Stomach (tissue), 9 donors: ENCODE data around the gene KLK11. TPM values are rescaled to one million over a fixed set of nuclear protein-coding genes. Genes with fewer than 3 reads are reported as not detected.

Experiments used
- DNase-seq, 2 donors: peaks; one replicate each; pipeline versions ENCODE4 v3.0.0 to v3.0.0-alpha.2; 2013 to 2019
- H3K27ac ChIP-seq, 5 donors: fragments of 200-600 bp in 4 of 5; sonication (generic) in 4 of 5; one replicate each; pipeline ENCODE4 v1.5.1; 2013 to 2019; ENCODE audit warnings: mild to moderate bottlenecking in 1 of 5, moderate library complexity in 1 of 5
- H3K27me3 ChIP-seq, 3 donors: fragments of 200-600 bp; sonication (generic); one replicate each; pipeline ENCODE4 v1.5.1; 2017 to 2019; ENCODE audit warnings: mixed run types in 1 of 3
- H3K36me3 ChIP-seq, 4 donors: fragments of 200-600 bp; sonication (generic); 1 replicate in 3 of 4; 2 replicates in 1 of 4; pipeline ENCODE4 v1.5.1; 2016 to 2019
- H3K4me1 ChIP-seq, 4 donors: fragments of 200-600 bp; sonication (generic); one replicate each; pipeline ENCODE4 v1.5.1; 2016 to 2019
- H3K4me3 ChIP-seq, 4 donors: fragments of 200-600 bp; sonication (generic) in 3 of 4; one replicate each; pipeline ENCODE4 v1.5.1; 2016 to 2019; ENCODE audit warnings: mild to moderate bottlenecking in 1 of 4
- H3K9me3 ChIP-seq, 4 donors: fragments of 200-600 bp; sonication (generic); one replicate each; pipeline ENCODE4 v1.5.1; 2016 to 2019
- EP300 ChIP-seq: sonication (generic); formaldehyde crosslinking; IDR thresholded peaks from one replicate; pipeline ENCODE4 v1.6.1; 2017; ENCODE audit warnings: antibody characterized with exemption
- POLR2A ChIP-seq, 4 donors: fragments of 450-650 bp; IDR thresholded peaks; one replicate each; pipeline ENCODE4 v1.6.1; 2016; ENCODE audit warnings: antibody characterized with exemption in 4 of 4, control low read depth in 2 of 4, mild to moderate bottlenecking in 1 of 4, moderate library complexity in 1 of 4
- POLR2AphosphoS5 ChIP-seq, 3 donors: sonication (generic); formaldehyde crosslinking; IDR thresholded peaks; one replicate each; pipeline ENCODE4 v1.6.1; 2016; ENCODE audit warnings: antibody characterized with exemption in 3 of 3
- WGBS, 5 donors: extraction: QIAGEN DNeasy Blood & Tissue Kit in 3 of 5; methylation state at CpG; one replicate each; pipeline versions ENCODE4 v1.1.5 to v1.1.7; 2013 to 2018; 5-methylcytosine and 5-hydroxymethylcytosine counted together
- intact Hi-C: fragments of 100-400 bp; cut with DNase I; formaldehyde crosslinking; loops from one replicate; pipeline ENCODE4 v1.15.1; 2023; ENCODE audit warnings: low total_unique reads
- polyA plus RNA-seq, 3 donors: library from polyadenylated mRNA; stranded (reverse); fragments of 200-250 nt; gene quantifications; one replicate each; pipeline ENCODE4 v1.2.3, GENCODE V29; 2013
- total RNA-seq, 5 donors: library from RNA; depleted of rRNA; stranded (reverse); fragments of >200 nt; gene quantifications; one replicate each; pipeline versions ENCODE4 v1.1.0 to v1.2.3, GENCODE V29; 2014 to 2016
- TF ChIP-seq, protein P1 (sequence below), 7 experiments: fragments of 450-650 bp in 4 of 7; fragments of 200-600 bp in 3 of 7; sonication (generic) in 3 of 7; IDR thresholded peaks; one replicate each; pipeline ENCODE4 v1.5.1; 2016 to 2019; ENCODE audit warnings: antibody characterized with exemption in 7 of 7, control low read depth in 2 of 7, mild to moderate bottlenecking in 1 of 7
- donor health status: healthy with polysubstance abuse.
- donor health status: Bipolar disorder and iron deficiency.
- donor health status: healthy.

KLK11 gene
- total and polyA plus RNA-seq, 8 donors, result 1.8 to 152 (median 41.1) TPM; not detected in 1

DNA sequence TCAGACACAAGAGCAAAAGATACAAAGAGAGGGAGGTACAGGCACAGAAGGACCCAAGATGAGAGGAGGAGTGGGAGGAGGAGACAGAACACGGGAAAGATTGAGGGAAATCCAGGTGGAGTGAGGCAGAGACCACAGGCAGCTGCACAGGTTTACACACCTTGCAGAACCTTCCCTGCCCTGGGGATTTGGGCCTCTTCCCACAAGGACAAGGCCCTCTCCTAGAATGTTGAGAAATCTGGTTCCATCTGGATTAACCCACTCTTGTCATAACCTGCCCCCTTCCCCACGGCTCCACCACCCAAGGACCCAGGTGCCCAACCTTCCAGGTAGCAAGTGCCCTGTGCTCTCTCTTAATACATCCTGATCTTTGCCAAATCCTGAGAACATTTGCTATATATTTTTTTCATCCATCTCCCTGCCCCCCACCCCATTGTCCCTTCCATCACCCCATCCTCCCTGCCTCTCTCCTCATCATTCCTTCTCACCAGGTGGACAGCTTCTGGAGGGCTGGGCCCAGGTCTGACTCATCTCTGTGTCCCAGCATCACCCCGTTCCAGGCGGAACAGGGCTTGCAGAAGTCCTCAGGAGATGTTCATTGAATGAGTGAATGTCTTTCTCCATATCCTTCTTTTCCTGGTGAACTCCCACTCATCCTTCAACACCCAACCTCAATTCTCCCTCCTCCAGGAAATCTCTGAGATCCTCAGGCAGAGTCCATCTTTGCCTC, 16.2 kb downstream of the KLK11 start:
- Histone ChIP-seq H3K4me3 (no peak overlapping the region), H3K36me3 (no peaks in the 10 kb centered on the region), H3K9me3 (no peaks in the 10 kb centered on the region), H3K27me3 (peaks cover 3 to 85% (median 22%) of the 10 kb centered on the region in 3 donors), H3K27ac (no peak overlapping the region), H3K4me1 (no peaks in the 10 kb centered on the region)
- intact Hi-C loops, result no loop called here
- WGBS, 5 donors, result 64 to 75% (median 69%) methylated on average over 4 of the region's 4 CpGs
- no peak for TF ChIP-seq EP300
- TF ChIP-seq POLR2A (IDR thresholded peaks at IDR 0.05), result no peak
- TF ChIP-seq POLR2AphosphoS5 (IDR thresholded peaks at IDR 0.05), result no peak
- TF ChIP-seq, protein P1, sequence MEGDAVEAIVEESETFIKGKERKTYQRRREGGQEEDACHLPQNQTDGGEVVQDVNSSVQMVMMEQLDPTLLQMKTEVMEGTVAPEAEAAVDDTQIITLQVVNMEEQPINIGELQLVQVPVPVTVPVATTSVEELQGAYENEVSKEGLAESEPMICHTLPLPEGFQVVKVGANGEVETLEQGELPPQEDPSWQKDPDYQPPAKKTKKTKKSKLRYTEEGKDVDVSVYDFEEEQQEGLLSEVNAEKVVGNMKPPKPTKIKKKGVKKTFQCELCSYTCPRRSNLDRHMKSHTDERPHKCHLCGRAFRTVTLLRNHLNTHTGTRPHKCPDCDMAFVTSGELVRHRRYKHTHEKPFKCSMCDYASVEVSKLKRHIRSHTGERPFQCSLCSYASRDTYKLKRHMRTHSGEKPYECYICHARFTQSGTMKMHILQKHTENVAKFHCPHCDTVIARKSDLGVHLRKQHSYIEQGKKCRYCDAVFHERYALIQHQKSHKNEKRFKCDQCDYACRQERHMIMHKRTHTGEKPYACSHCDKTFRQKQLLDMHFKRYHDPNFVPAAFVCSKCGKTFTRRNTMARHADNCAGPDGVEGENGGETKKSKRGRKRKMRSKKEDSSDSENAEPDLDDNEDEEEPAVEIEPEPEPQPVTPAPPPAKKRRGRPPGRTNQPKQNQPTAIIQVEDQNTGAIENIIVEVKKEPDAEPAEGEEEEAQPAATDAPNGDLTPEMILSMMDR (IDR thresholded peaks at IDR 0.05), result no peak
- DNase-seq, result no peak

DNA sequence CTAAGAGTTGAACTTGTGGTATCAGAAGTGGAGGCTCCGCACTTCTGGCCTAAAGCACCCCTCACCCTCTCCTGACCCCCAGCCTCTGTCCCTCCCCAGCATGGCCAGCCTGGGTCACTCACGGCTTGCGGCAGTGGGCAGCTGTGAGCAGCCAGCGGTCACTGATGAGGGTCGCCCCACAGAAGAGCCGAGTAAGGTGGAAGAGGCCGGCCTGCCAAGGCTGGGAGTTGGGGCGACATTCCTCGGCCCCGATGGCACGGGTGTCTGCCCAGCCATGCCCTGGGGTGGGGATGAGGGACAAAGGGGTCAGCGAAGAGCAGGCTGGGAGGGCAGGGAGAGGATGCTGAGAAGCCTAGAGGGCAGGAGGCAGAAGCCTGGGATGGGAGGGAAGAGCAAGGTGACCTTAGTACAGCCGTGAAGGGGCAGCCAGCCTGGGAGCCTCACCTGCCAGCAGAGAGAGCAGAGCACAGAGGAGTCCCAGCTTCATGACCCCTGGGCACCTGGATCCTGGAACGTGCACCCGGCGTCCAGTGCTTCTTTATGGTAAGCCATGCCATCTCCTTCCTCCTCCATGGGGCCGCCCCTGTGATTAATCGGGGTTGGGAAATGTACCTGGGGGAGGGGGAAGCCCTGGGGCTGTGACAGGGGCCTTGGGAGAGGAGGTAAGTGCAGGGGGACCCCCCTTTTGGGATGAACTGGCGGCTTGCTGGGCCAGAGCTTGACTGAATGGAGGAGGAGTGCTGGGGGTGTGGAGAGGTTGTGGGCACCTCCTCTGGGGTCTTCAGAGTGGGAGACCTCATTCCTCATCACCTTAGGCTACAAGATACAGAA, 17.1 kb downstream of the KLK11 start:
- H3K36me3 ChIP-seq, result no peaks in the 10 kb centered on the region
- no peak overlapping the region for H3K4me3 ChIP-seq
- 64 to 74% (median 68%) methylated on average over 18 to 19 of the region's 19 CpGs for WGBS, 5 donors
- DNase-seq, result no peak
- H3K27me3 ChIP-seq, result peaks cover 3 to 75% (median 20%) of the 10 kb centered on the region in 3 donors
- no peaks in the 10 kb centered on the region for H3K9me3 ChIP-seq
- intact Hi-C loops, result no loop called here
- no peaks in the 10 kb centered on the region for H3K4me1 ChIP-seq
- H3K27ac ChIP-seq, result no peak overlapping the region
- no peak for TF ChIP-seq POLR2AphosphoS5 (IDR thresholded peaks at IDR 0.05)
- TF ChIP-seq, protein P1 (IDR thresholded peaks at IDR 0.05), result no peak

DNA sequence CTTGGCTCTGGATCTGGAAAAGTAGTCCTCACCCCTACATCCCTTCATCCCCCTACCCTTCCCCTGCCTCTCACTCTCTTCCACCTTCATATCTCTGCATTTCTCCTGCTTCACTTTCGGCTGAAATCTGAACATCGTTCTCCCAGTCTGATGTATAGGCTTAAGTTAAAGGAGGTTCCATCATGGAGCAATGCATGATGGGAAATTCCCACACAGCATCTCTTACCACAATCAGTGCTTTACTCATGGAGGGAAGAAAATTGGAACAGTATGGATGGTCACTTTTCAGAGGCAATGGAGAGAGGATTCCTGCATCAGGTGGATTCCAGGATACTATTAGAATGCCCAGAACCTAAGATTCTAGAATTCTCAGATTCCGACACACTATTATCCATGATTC, 18.9 kb downstream of the KLK11 start:
- no peak for DNase-seq
- Histone ChIP-seq H3K4me1 (peaks cover 0 to 4% (median 0%) of the 10 kb centered on the region in 4 donors), H3K9me3 (peaks cover 0 to 3% (median 0%) of the 10 kb centered on the region in 4 donors), H3K27me3 (peaks cover 3 to 73% (median 27%) of the 10 kb centered on the region in 3 donors), H3K4me3 (no peak overlapping the region), H3K36me3 (no peaks in the 10 kb centered on the region), H3K27ac (no peak overlapping the region)
- 79 to 87% (median 84%) methylated on average over 3 of the region's 3 CpGs for WGBS, 5 donors
- TF ChIP-seq POLR2A (IDR thresholded peaks at IDR 0.05), result no peak
- TF ChIP-seq POLR2AphosphoS5 (IDR thresholded peaks at IDR 0.05), result no peak
- TF ChIP-seq EP300, result no peak
- TF ChIP-seq, protein P1 (IDR thresholded peaks at IDR 0.05), result no peak
- intact Hi-C loops, result no loop called here

- no peak for TF ChIP-seq POLR2A (IDR thresholded peaks at IDR 0.05)
- TF ChIP-seq POLR2AphosphoS5 (IDR thresholded peaks at IDR 0.05), result no peak
- TF ChIP-seq EP300, result no peak
- TF ChIP-seq, protein P1 (IDR thresholded peaks at IDR 0.05), result no peak
- intact Hi-C loops, result no loop called here
Observed at GRCh38 chr19:51006406-51006805, 20.0 kb downstream of the KLK11 start.

More at GRCh38 chr19:51006406-51006805, 20.0 kb downstream of the KLK11 start:
- no peak for DNase-seq
- peaks cover 0 to 9% (median 0%) of the 10 kb centered on the region in 4 donors for H3K4me1 ChIP-seq
- H3K36me3 ChIP-seq, result no peaks in the 10 kb centered on the region
- H3K9me3 ChIP-seq, result peaks cover 0 to 3% (median 0%) of the 10 kb centered on the region in 4 donors
- WGBS, 5 donors, result 40 to 54% (median 45%) methylated on average over 8 of the region's 8 CpGs
- peaks cover 3 to 75% (median 38%) of the 10 kb centered on the region in 3 donors for H3K27me3 ChIP-seq
- no peak overlapping the region for H3K27ac ChIP-seq
- no peak overlapping the region for H3K4me3 ChIP-seq
